Measurements from ENCODE around the gene GATA2. TPM values are rescaled to one million over a fixed set of nuclear protein-coding genes. Genes with fewer than 3 reads are reported as not detected.

Gene GATA2
- total RNA-seq, 1 donor: 0.72 TPM

DNA sequence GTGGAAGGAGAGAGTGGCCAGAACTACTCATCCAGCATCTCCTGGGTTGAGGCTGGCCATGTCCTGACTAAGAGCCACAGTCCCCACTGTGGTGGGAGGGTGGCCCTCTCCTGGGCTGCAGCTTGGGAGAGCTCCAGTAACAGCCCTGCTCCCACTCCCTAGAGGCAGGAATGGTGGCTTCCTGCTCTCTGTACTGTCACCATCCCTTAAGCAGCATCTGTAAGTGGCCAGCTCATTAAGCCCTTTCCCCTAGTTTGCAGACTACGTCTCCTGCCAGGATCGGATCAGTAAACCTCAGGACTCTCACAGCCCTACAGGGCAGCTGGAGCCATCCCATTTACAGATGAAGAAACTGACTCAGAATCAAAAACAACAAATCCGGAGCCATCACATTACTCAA, 56.8 kb downstream of the GATA2 start:
- no peak overlapping the region for H3K4me2 ChIP-seq (ENCODE audit: insufficient read depth, low read length)
- H4K20me1 ChIP-seq (ENCODE audit: insufficient read depth, low read length): no peaks in the 10 kb centered on the region
- no peaks in the 10 kb centered on the region for H3K9me3 ChIP-seq (ENCODE audit: low read depth, low read length)
- no peak overlapping the region for H2AFZ ChIP-seq (ENCODE audit: low read length)
- no peak for DNase-seq (ENCODE audit: insufficient read length, low spot score, missing footprints)
- H3K27ac ChIP-seq (ENCODE audit: low read depth, low read length): no peak overlapping the region
- TF ChIP-seq, protein P1, sequence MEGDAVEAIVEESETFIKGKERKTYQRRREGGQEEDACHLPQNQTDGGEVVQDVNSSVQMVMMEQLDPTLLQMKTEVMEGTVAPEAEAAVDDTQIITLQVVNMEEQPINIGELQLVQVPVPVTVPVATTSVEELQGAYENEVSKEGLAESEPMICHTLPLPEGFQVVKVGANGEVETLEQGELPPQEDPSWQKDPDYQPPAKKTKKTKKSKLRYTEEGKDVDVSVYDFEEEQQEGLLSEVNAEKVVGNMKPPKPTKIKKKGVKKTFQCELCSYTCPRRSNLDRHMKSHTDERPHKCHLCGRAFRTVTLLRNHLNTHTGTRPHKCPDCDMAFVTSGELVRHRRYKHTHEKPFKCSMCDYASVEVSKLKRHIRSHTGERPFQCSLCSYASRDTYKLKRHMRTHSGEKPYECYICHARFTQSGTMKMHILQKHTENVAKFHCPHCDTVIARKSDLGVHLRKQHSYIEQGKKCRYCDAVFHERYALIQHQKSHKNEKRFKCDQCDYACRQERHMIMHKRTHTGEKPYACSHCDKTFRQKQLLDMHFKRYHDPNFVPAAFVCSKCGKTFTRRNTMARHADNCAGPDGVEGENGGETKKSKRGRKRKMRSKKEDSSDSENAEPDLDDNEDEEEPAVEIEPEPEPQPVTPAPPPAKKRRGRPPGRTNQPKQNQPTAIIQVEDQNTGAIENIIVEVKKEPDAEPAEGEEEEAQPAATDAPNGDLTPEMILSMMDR (IDR thresholded peaks at IDR 0.05; ENCODE audit: extremely low read depth, low read depth, low read length): no peak
- no peaks in the 10 kb centered on the region for H3K79me2 ChIP-seq (ENCODE audit: insufficient read depth, low read length)
- no peaks in the 10 kb centered on the region for H3K36me3 ChIP-seq (ENCODE audit: insufficient read depth, low read length)
- H3K4me1 ChIP-seq (ENCODE audit: insufficient read depth, low read length): no peaks in the 10 kb centered on the region
- no peak overlapping the region for H3K4me3 ChIP-seq (ENCODE audit: insufficient read depth, low read length)
- H3K27me3 ChIP-seq (ENCODE audit: insufficient read depth, low read length): peaks cover 48% of the 10 kb centered on the region

GRCh38 chr3:128435561-128435960, 57.4 kb downstream of the GATA2 start:
- no peak overlapping the region for H3K4me2 ChIP-seq (ENCODE audit: insufficient read depth, low read length)
- H3K4me3 ChIP-seq (ENCODE audit: insufficient read depth, low read length): no peak overlapping the region
- H3K9me3 ChIP-seq (ENCODE audit: low read depth, low read length): no peaks in the 10 kb centered on the region
- no peaks in the 10 kb centered on the region for H3K36me3 ChIP-seq (ENCODE audit: insufficient read depth, low read length)
- TF ChIP-seq, protein P1 (IDR thresholded peaks at IDR 0.05; ENCODE audit: extremely low read depth, low read depth, low read length): no peak
- no peak for DNase-seq (ENCODE audit: insufficient read length, low spot score, missing footprints)
- H3K4me1 ChIP-seq (ENCODE audit: insufficient read depth, low read length): no peaks in the 10 kb centered on the region
- H3K27me3 ChIP-seq (ENCODE audit: insufficient read depth, low read length): peaks cover 54% of the 10 kb centered on the region
- no peak overlapping the region for H3K27ac ChIP-seq (ENCODE audit: low read depth, low read length)
- H2AFZ ChIP-seq (ENCODE audit: low read length): no peak overlapping the region
- no peaks in the 10 kb centered on the region for H4K20me1 ChIP-seq (ENCODE audit: insufficient read depth, low read length)
- H3K79me2 ChIP-seq (ENCODE audit: insufficient read depth, low read length): no peaks in the 10 kb centered on the region

DNA sequence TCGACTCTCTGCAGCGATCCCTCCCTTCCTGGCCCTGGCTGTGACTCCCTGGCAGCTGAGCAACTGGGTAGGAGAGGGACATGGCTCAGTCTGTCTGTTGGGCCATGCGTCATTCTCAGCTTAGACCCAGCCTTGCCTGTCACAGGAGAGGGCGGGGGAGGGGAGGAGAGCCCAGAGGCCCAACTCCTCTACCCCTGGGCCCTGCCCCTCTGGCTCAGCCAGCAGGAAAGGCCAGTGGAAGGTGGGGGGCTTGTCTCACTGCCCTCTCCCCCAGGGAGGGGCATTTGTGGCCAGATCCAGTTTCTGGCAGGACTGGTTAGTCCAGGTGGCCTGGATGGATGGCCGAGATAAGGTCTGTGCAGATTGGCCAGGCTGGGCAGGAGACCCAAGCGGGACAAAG, 57.9 kb downstream of the GATA2 start:
- Histone ChIP-seq H3K4me2 (ENCODE audit: insufficient read depth, low read length) (no peak overlapping the region), H3K36me3 (ENCODE audit: insufficient read depth, low read length) (no peaks in the 10 kb centered on the region), H2AFZ (ENCODE audit: low read length) (no peak overlapping the region), H3K27me3 (ENCODE audit: insufficient read depth, low read length) (peaks cover 55% of the 10 kb centered on the region), H3K9me3 (ENCODE audit: low read depth, low read length) (no peaks in the 10 kb centered on the region), H3K27ac (ENCODE audit: low read depth, low read length) (no peak overlapping the region), H3K4me1 (ENCODE audit: insufficient read depth, low read length) (no peaks in the 10 kb centered on the region), H4K20me1 (ENCODE audit: insufficient read depth, low read length) (no peaks in the 10 kb centered on the region), H3K4me3 (ENCODE audit: insufficient read depth, low read length) (no peak overlapping the region), H3K79me2 (ENCODE audit: insufficient read depth, low read length) (no peaks in the 10 kb centered on the region)
- no peak for DNase-seq (ENCODE audit: insufficient read length, low spot score, missing footprints)
- TF ChIP-seq, protein P1 (IDR thresholded peaks at IDR 0.05; ENCODE audit: extremely low read depth, low read depth, low read length): no peak

DNA sequence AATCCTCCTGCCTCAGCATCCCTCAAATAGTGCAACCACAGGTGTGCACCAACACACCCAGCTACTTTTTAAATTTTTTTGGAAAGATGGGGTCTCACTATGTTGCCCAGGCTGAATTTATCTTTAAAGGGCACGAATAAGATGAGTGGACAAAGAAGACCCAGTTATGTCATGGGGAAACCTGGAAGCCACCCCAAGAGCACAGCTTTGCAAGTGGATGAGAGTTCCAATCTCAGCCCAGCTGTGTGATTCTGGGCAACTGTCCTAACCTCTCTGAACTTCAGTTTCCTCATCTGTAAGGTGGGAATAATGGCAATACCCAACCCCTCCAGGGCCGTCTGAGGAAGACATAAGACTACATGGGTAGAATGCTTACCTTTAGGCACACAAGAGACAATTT, 58.5 kb downstream of the GATA2 start:
- H3K27me3 ChIP-seq (ENCODE audit: insufficient read depth, low read length): peaks cover 50% of the 10 kb centered on the region
- H4K20me1 ChIP-seq (ENCODE audit: insufficient read depth, low read length): no peaks in the 10 kb centered on the region
- no peaks in the 10 kb centered on the region for H3K79me2 ChIP-seq (ENCODE audit: insufficient read depth, low read length)
- H3K4me1 ChIP-seq (ENCODE audit: insufficient read depth, low read length): no peaks in the 10 kb centered on the region
- H3K36me3 ChIP-seq (ENCODE audit: insufficient read depth, low read length): no peaks in the 10 kb centered on the region
- H3K4me2 ChIP-seq (ENCODE audit: insufficient read depth, low read length): no peak overlapping the region
- H3K4me3 ChIP-seq (ENCODE audit: insufficient read depth, low read length): no peak overlapping the region
- no peaks in the 10 kb centered on the region for H3K9me3 ChIP-seq (ENCODE audit: low read depth, low read length)
- DNase-seq (ENCODE audit: insufficient read length, low spot score, missing footprints): no peak
- H2AFZ ChIP-seq (ENCODE audit: low read length): no peak overlapping the region
- TF ChIP-seq, protein P1 (IDR thresholded peaks at IDR 0.05; ENCODE audit: extremely low read depth, low read depth, low read length): no peak
- H3K27ac ChIP-seq (ENCODE audit: low read depth, low read length): no peak overlapping the region

Data from osteoblast (primary cell).